Measurements from ENCODE around the gene DAB2IP.

DNA sequence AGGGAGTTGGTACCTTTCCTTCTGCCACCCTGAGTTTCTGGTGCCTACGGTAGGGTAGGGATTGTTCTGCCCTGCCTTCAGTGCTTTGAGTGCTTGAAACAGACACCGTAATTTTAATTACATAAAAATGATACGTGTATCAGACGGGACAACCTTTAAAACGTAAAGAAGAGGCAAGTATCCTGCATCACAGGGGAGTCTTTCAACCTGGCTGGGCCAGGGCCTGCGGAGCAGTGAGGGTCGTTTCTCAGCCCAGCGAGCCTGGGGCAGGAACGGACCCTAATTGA lies 483 bp upstream of the DAB2IP start:
- TF ChIP-seq, protein P1, sequence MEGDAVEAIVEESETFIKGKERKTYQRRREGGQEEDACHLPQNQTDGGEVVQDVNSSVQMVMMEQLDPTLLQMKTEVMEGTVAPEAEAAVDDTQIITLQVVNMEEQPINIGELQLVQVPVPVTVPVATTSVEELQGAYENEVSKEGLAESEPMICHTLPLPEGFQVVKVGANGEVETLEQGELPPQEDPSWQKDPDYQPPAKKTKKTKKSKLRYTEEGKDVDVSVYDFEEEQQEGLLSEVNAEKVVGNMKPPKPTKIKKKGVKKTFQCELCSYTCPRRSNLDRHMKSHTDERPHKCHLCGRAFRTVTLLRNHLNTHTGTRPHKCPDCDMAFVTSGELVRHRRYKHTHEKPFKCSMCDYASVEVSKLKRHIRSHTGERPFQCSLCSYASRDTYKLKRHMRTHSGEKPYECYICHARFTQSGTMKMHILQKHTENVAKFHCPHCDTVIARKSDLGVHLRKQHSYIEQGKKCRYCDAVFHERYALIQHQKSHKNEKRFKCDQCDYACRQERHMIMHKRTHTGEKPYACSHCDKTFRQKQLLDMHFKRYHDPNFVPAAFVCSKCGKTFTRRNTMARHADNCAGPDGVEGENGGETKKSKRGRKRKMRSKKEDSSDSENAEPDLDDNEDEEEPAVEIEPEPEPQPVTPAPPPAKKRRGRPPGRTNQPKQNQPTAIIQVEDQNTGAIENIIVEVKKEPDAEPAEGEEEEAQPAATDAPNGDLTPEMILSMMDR (IDR thresholded peaks at IDR 0.05): no peak
- TF ChIP-seq POLR2A (IDR thresholded peaks at IDR 0.05): no peak
